HepG2 (cell line): ENCODE results near the gene DDR2. TPM values are rescaled to one million over a fixed set of nuclear protein-coding genes. Genes with fewer than 3 reads are reported as not detected.

Experiments used
- ATAC-seq: fragments of 200-7000 bp; cut with Tn5 transposase; 3 replicates; pipeline ENCODE4 v1.9.1; 2020; ENCODE audit warnings: mild to moderate bottlenecking, moderate library complexity
- BruUV-seq: library from RNA; stranded (reverse); fragments of 400-500 nt; replicated peaks from 2 replicates; lab custom pipeline; 2021; lab: Mats Ljungman, UMichigan
- CTCF ChIA-PET: fragments of 300-600 bp; formaldehyde crosslinking; extraction: SDS; loops from one replicate; lab custom pipeline; 2021; ENCODE audit warnings: low total read pairs, inconsistent platforms, low intra/inter-chr PET ratio; lab: Yijun Ruan, JAX
- POLR2A ChIA-PET: fragments of 350-600 bp; sonication (Branson Sonifier 250); formaldehyde crosslinking; loops from one replicate; lab custom pipeline; 2020; ENCODE audit warnings: antibody characterized with exemption, inconsistent platforms; lab: Yijun Ruan, JAX
- DNase-seq: peaks from one replicate; pipeline ENCODE4 v3.0.0-alpha.2; 2015; ENCODE audit warnings: low spot score
- FAIRE-seq: peaks from 3 replicates; lab custom pipeline; 2011; peaks lifted over from hg19 to GRCh38; lab: Jason Lieb, UNC
- H2AFZ ChIP-seq: one replicate; pipeline ENCODE4 v1.6.1; 2011; ENCODE audit warnings: low read length, inconsistent platforms
- H3K27ac ChIP-seq: fragments of 300-600 bp; 3 replicates; pipeline ENCODE4 v1.8.0; 2011; ENCODE audit warnings: mixed run types, mild to moderate bottlenecking, mixed read lengths, low read length, inconsistent platforms; ENCODE audit not compliant: insufficient read depth; ENCODE audit errors: extremely low read length
- H3K27me3 ChIP-seq, 2 experiments: fragments of 200-600 bp in 1 of 2; 2 replicates in 1 of 2; 3 replicates in 1 of 2; pipeline versions ENCODE4 v1.6.0 to v1.8.0; 2011; ENCODE audit warnings: low read length in 2 of 2, mild to moderate bottlenecking in 2 of 2, moderate library complexity in 2 of 2, inconsistent platforms in 1 of 2; ENCODE audit not compliant: insufficient read depth in 2 of 2, control insufficient read depth in 1 of 2
- H3K36me3 ChIP-seq, 2 experiments: fragments of 200-600 bp in 1 of 2; replicated peaks in 1 of 2; 2 replicates in 1 of 2; 3 replicates in 1 of 2; pipeline versions ENCODE4 v1.5.1 to v1.8.0; 2011; ENCODE audit warnings: low read length in 2 of 2, inconsistent platforms in 1 of 2; ENCODE audit not compliant: insufficient read depth in 2 of 2, control insufficient read depth in 1 of 2
- H3K4me1 ChIP-seq: 2 replicates; pipeline ENCODE4 v1.5.1; 2012; ENCODE audit warnings: low read length, inconsistent platforms; ENCODE audit not compliant: insufficient read depth
- H3K4me2 ChIP-seq: 2 replicates; pipeline ENCODE4 v1.6.0; 2011; ENCODE audit warnings: low read depth, low read length, inconsistent platforms
- H3K4me3 ChIP-seq, 3 experiments: fragments of 200-600 bp in 1 of 3; sonication (generic), shearing (Covaris generic) in 1 of 3; replicated peaks in 1 of 3; 2 replicates each; pipeline ENCODE4 v1.5.1; 2011 to 2016; ENCODE audit warnings: low read length in 3 of 3, inconsistent platforms in 2 of 3, low read depth in 2 of 3, mild to moderate bottlenecking in 2 of 3, control low read depth in 1 of 3, mixed read lengths in 1 of 3; ENCODE audit not compliant: insufficient read depth in 1 of 3
- H3K79me2 ChIP-seq: one replicate; pipeline ENCODE4 v1.6.1; 2011; ENCODE audit warnings: low read length, inconsistent platforms; ENCODE audit not compliant: insufficient read depth
- H3K9ac ChIP-seq: 2 replicates; pipeline ENCODE4 v1.6.0; 2011; ENCODE audit warnings: mild to moderate bottlenecking, low read depth, low read length, inconsistent platforms; ENCODE audit not compliant: insufficient read depth
- H3K9me3 ChIP-seq: 2 replicates; pipeline ENCODE4 v1.5.1; 2012; ENCODE audit warnings: mild to moderate bottlenecking, low read length
- H4K20me1 ChIP-seq: 2 replicates; pipeline ENCODE4 v1.6.0; 2011; ENCODE audit warnings: inconsistent platforms, mild to moderate bottlenecking, low read length, moderate library complexity; ENCODE audit not compliant: insufficient read depth
- ATF6 ChIP-seq: sonication (generic); formaldehyde crosslinking; conservative IDR thresholded peaks from 2 replicates; pipeline ENCODE4 v1.4.0; 2020; ENCODE audit warnings: missing genetic modification reagents
- HOXD1 ChIP-seq: sonication (generic); formaldehyde crosslinking; IDR thresholded peaks from 2 replicates; pipeline ENCODE4 v1.5.0; 2020; ENCODE audit warnings: missing genetic modification reagents
- MXD4 ChIP-seq: IDR thresholded peaks from 2 replicates; pipeline ENCODE4 v1.6.1; 2016; ENCODE audit warnings: mild to moderate bottlenecking, missing biosample characterization, missing genetic modification reagents
- NBN ChIP-seq: fragments of 450-650 bp; conservative IDR thresholded peaks from 2 replicates; pipeline ENCODE4 v1.6.1; 2017
- PITX1 ChIP-seq: sonication (generic); formaldehyde crosslinking; IDR thresholded peaks from 2 replicates; pipeline ENCODE4 v1.5.1; 2020; ENCODE audit warnings: mild to moderate bottlenecking, missing genetic modification reagents
- SALL1 ChIP-seq: sonication (generic); formaldehyde crosslinking; IDR thresholded peaks from 2 replicates; pipeline ENCODE4 v1.8.0; 2022; ENCODE audit warnings: mild to moderate bottlenecking, missing genetic modification reagents
- ZNF12 ChIP-seq: sonication (generic); formaldehyde crosslinking; IDR thresholded peaks from 2 replicates; pipeline ENCODE4 v1.5.0; 2020; ENCODE audit warnings: missing genetic modification reagents
- ZNF274 ChIP-seq: sonication (generic); formaldehyde crosslinking; IDR thresholded peaks from 2 replicates; pipeline ENCODE4 v1.5.1; 2020; ENCODE audit warnings: mild to moderate bottlenecking, missing genetic modification reagents
- WGBS: methylation state at CpG from one replicate; pipeline ENCODE4 v1.1.6; 2017; ENCODE audit warnings: low lambda C conversion rate; 5-methylcytosine and 5-hydroxymethylcytosine counted together
- in situ Hi-C: cut with HindIII; loops from 2 replicates; pipeline ENCODE4 v1.10.0; 2017; ENCODE audit warnings: low pct_unique_long_range_greater_than_20kb; ENCODE audit not compliant: extremely low pct_ligation_motif_present
- intact Hi-C: fragments of 100-400 bp; cut with micrococcal nuclease; formaldehyde crosslinking; loops from one replicate; pipeline ENCODE4 v1.10.0; 2022; ENCODE audit not compliant: unreplicated experiment
- polyA plus RNA-seq, 8 experiments: library from polyadenylated mRNA; depleted of rRNA in 3 of 8; stranded (reverse) in 7 of 8; unstranded in 1 of 8; fragments of >200 nt; fragmentation: Illumina TruSeq in 4 of 8; extraction: Trizol in 4 of 8; gene quantifications; 2 replicates each; pipeline versions ENCODE4 v1.2.1 to v1.2.3, GENCODE V29; 2011 to 2016; ENCODE audit warnings: low read depth in 4 of 8, missing spikeins in 1 of 8, mixed read lengths in 1 of 8; ENCODE audit not compliant: insufficient read depth in 1 of 8
- total RNA-seq, 5 experiments: library from RNA; depleted of rRNA; stranded (reverse); fragments of >200 nt; fragmentation: Illumina TruSeq; extraction: Trizol; gene quantifications; 2 replicates each; pipeline ENCODE4 v1.2.3, GENCODE V29; 2016; ENCODE audit warnings: low read depth in 1 of 5
- TF ChIP-seq, protein P1 (sequence below): sonication (generic); formaldehyde crosslinking; IDR thresholded peaks from 2 replicates; pipeline ENCODE4 v1.5.0; 2020; ENCODE audit warnings: missing genetic modification reagents, mild to moderate bottlenecking, borderline replicate concordance
- TF ChIP-seq, protein P2 (sequence below): sonication (generic); formaldehyde crosslinking; IDR thresholded peaks from 2 replicates; pipeline ENCODE4 v1.4.0; 2020; ENCODE audit warnings: missing genetic modification reagents

Gene DDR2
- total and polyA plus RNA-seq, 2 of the 13 experiments (the other 11 are each of a cell fraction or from before 2014, with no cell fraction given), result 0.36 to 0.38 TPM

- no TSS peak for BruUV-seq
- Histone ChIP-seq H2AFZ (no peak overlapping the region), H3K9me3 (no peaks in the 10 kb centered on the region), H4K20me1 (no peaks in the 10 kb centered on the region), H3K36me3 (no peaks in the 10 kb centered on the region), H3K27me3 (no peaks in the 10 kb centered on the region; a peak in 1 of 5 replicates), H3K79me2 (no peaks in the 10 kb centered on the region), H3K4me1 (no peaks in the 10 kb centered on the region), H3K27ac (no peak overlapping the region), H3K4me3 (no peak overlapping the region), H3K9ac (no peak overlapping the region), H3K4me2 (no peak overlapping the region)
- ChIA-PET CTCF (no interaction called here), POLR2A (no interaction called here)
- intact Hi-C loops, result loop anchor here (5.0 kb wide), 1 partner anchor 410 kb away; no protein-coding TSS in a partner anchor
- whole genome bisulfite sequencing, result 82% methylated on average over 3 of the region's 3 CpGs
- TF ChIP-seq MXD4 (CRISPR knock-in tag) (no peak), PITX1 (CRISPR knock-in tag) (no peak), HOXD1 (CRISPR knock-in tag) (no peak), ATF6 (CRISPR knock-in tag) (no peak), SALL1 (CRISPR knock-in tag) (no peak), NBN (no peak), ZNF274 (no peak), ZNF12 (CRISPR knock-in tag) (no peak)
- TF ChIP-seq, protein P1, sequence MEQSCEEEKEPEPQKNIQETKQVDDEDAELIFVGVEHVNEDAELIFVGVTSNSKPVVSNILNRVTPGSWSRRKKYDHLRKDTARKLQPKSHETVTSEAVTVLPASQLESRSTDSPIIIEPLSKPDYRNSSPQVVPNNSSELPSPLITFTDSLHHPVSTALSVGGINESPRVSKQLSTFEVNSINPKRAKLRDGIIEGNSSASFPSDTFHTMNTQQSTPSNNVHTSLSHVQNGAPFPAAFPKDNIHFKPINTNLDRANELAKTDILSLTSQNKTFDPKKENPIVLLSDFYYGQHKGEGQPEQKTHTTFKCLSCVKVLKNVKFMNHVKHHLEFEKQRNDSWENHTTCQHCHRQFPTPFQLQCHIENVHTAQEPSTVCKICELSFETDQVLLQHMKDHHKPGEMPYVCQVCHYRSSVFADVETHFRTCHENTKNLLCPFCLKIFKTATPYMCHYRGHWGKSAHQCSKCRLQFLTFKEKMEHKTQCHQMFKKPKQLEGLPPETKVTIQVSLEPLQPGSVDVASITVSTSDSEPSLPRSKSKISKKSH, result no peak
- TF ChIP-seq, protein P2, sequence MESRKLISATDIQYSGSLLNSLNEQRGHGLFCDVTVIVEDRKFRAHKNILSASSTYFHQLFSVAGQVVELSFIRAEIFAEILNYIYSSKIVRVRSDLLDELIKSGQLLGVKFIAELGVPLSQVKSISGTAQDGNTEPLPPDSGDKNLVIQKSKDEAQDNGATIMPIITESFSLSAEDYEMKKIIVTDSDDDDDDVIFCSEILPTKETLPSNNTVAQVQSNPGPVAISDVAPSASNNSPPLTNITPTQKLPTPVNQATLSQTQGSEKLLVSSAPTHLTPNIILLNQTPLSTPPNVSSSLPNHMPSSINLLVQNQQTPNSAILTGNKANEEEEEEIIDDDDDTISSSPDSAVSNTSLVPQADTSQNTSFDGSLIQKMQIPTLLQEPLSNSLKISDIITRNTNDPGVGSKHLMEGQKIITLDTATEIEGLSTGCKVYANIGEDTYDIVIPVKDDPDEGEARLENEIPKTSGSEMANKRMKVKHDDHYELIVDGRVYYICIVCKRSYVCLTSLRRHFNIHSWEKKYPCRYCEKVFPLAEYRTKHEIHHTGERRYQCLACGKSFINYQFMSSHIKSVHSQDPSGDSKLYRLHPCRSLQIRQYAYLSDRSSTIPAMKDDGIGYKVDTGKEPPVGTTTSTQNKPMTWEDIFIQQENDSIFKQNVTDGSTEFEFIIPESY (CRISPR knock-in tag), result no peak
- no peak for DNase-seq
- no peak for ATAC-seq
- in situ Hi-C loops, result no loop called here
- FAIRE-seq, result no peak
Measured at GRCh38 chr1:162672622-162673260, 40.5 kb downstream of the DDR2 start.
